Smooth muscle cell of the brain vasculature (primary cell): ENCODE measurements around the gene PLAAT3.
"Not testable (repeated sequence)": the region's sequence is repeated elsewhere in the genome, so short reads cannot be mapped to it uniquely, and the experiment has no call there.

ENCODE experiments used
- DNase-seq: peaks from one replicate; pipeline ENCODE4 v3.0.0-alpha.2; 2012; ENCODE audit warnings: low read depth, low spot score

Gene PLAAT3

GRCh38 chr11:63614136-63614671 is at the start of gene PLAAT3:
Gene PLAAT3, minus strand, starts transcription at chr11:63614433. Its CDS starts 419 bp downstream, at chr11:63614014.
- no peak for DNase-seq

DNA sequence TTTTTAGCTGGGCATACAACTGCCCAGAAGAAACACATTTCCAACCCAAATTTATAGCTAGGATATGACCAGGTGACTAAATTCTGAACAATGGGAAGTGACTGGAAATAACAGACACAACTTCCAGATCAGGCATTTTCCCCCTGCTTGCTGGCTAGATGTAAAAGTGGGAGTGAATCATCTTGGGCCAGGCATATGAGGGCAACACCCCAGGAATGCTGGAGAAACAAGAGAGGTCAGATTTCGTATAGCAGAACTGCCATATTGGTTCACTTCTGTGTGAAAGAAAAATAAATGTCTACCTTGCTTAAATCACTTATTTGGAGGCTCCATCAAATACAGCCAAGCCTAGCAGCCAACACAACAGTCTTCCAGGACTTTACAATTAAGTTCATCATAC is 49.6 kb upstream of the PLAAT3 start:
- no peak for DNase-seq

GRCh38 chr11:63660972-63661371 is 46.7 kb upstream of the PLAAT3 start:
- DNase-seq, result no peak

DNA sequence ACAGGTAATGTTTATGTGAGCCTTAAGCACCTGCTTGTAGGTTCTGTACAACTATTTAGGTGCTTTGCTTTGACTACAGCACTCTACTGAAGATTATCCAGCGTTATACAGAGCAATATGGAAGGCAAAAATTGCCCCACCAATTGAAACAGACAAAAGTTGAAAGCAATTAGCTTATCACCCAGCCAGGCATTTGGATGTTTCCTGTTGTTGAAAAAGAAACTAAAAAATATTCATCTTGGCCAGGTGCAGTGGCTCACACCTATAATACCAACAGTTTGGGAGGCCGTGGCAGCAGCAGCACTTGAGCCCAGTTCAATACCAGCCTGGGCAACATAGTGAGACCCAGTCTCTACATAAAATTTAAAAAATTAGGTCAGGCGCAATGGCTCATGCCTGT is 38.4 kb upstream of the PLAAT3 start:
- DNase-seq, result no peak

- DNase-seq, result no peak
Observed at GRCh38 chr11:63643205-63643604, 29.0 kb upstream of the PLAAT3 start.

DNA sequence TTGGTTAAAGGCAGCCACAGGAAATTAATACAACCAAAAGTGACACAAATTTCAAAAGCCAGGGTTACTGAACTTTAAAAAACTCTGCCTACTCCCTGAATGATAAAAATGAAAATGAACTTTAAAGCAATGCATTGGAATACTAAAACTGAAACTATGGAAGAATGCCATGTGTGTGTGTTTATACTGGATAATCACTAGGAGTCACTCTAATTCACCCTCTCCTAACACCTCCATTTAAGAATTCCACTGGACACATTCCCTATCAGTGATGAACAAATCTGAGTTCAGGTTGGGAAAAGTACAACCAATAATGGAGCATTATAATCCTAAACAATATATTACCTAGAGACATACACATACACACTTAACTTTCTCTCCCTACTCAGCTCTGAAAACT is 27.5 kb upstream of the PLAAT3 start:
- DNase-seq, result no peak

DNA sequence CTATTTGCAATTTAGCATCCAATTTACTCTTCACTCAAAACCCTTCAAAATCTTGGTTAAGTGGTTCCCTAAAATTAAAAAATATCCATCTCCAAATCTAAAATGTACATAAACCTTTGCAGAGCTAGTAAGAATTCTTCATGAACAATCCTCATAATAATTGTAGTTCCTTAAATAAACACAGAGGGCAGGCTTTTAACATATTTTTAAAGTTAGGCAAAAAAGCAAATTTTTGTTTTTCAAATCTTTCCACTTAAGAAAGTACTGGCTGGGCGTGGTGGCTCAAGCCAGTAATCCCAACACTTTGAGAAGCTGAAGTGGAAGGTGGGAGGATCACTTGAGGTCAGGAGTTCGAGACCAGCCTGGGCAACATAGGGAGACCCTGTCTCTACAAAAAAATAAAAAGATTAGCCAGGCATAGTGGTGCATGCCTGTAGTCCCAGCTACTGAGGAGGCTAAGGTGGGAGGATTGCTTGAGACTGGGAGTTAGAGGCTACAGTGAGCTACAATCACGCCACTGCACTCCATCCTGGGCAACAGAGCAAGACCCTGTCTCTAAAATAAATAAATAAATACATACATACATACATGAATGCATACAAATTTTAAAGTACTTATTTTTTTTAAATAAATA is 25.1 kb upstream of the PLAAT3 start:
- DNase-seq, result no peak

DNA sequence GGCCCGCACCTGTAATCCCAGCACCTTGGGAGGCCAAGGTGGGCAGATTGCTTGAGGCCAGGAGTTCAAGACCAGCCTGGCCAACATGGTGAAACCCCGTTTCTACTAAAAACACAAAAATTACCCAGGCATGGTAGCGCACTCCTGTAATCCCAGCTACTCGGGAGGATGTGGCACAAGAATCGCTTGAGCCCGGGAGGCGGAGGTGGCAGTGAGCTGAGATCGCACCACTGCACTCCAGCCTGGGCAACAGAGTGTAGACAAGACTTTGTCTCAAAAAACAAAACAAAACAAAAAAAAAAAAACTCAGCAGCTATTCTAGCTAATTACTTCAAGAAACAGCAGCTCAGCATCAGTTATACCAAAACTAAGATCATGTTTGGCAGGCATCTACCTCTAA is 24.2 kb upstream of the PLAAT3 start:
- DNase-seq, result not testable (repeated sequence)

- DNase-seq, result peak; percentile 50
Observed at GRCh38 chr11:63635762-63636465, 21.7 kb upstream of the PLAAT3 start.

DNA sequence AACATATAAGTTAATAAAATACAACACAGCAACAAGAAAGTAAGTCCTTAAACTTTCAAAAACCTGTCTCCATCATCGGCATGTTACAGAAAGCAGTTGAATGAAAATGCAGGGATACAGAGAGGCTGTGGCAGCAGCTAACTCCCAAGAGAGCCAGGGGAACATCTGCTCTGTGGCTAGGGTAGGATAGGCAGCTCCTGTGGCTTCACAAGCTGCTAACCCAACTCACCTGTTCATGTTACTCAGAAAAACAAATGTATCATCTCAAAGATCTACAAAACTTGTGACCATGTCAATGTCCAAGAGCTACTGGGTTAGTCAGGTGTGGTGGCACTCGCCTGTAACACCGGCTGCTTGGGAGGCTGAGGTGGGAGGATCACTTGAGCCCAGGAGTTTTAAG is 15.2 kb upstream of the PLAAT3 start:
- DNase-seq, result no peak

DNA sequence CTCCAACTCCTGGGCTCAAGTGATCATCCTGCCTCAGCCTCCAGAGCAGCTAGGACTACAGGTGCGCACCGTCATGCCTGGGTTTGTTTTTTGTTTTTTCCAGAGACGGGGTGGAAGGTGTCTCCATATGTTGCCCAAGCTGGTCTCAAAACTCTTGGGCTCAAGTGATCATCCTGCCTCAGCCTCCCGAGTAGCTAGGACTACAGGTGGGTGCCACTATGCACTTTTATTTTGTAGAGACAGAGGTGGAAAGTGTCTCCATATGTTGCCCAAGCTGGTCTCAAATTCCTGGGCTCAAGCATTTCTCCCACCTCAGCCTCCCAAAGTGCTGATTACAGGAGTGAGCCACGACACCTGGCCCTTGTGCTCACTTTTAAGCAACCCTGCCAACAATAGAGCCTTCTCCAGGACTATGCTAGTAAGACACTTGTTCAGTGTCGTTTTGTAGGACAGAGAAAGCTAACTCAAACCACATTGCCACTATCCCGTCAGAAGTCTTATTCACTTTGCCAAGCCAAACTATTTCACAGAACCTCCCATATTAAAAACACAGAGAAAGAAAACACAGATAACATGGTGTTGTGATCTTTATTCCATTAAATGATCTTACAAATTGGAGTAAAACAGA is 9.4 kb upstream of the PLAAT3 start:
- DNase-seq, result no peak

- no peak for DNase-seq
Observed at GRCh38 chr11:63622323-63622722, 8.1 kb upstream of the PLAAT3 start.

GRCh38 chr11:63621071-63621470 is 6.8 kb upstream of the PLAAT3 start:
- no peak for DNase-seq

GRCh38 chr11:63619967-63620366 is 5.7 kb upstream of the PLAAT3 start:
- DNase-seq, result no peak

GRCh38 chr11:63617686-63618085 is 3.5 kb upstream of the PLAAT3 start:
- DNase-seq, result not testable (repeated sequence)

GRCh38 chr11:63616953-63617352 is 2.7 kb upstream of the PLAAT3 start:
- DNase-seq, result no peak

GRCh38 chr11:63613517-63614135 is 607 bp downstream of the PLAAT3 start:
- no peak for DNase-seq

DNA sequence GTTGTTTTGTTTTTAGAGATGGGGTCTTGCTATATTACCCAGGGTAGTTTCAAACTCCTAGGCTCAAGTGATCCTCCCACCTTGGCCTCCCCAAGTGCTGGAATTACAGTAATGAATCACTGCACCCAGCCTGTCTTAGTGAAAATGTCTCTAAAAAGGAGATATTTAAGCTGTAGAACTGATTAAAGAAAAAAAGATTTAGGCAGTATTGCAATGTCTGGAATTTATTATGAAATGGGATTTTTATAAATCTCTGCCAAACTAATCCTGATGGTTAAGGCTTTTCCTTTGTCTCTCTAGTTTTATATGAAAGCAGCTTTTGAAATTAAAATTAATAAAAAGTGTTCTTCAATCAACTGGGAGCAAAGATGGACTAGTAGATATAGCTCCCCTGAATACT is 2.1 kb downstream of the PLAAT3 start:
- no peak for DNase-seq

GRCh38 chr11:63611395-63611747 is 2.9 kb downstream of the PLAAT3 start:
- no peak for DNase-seq

DNA sequence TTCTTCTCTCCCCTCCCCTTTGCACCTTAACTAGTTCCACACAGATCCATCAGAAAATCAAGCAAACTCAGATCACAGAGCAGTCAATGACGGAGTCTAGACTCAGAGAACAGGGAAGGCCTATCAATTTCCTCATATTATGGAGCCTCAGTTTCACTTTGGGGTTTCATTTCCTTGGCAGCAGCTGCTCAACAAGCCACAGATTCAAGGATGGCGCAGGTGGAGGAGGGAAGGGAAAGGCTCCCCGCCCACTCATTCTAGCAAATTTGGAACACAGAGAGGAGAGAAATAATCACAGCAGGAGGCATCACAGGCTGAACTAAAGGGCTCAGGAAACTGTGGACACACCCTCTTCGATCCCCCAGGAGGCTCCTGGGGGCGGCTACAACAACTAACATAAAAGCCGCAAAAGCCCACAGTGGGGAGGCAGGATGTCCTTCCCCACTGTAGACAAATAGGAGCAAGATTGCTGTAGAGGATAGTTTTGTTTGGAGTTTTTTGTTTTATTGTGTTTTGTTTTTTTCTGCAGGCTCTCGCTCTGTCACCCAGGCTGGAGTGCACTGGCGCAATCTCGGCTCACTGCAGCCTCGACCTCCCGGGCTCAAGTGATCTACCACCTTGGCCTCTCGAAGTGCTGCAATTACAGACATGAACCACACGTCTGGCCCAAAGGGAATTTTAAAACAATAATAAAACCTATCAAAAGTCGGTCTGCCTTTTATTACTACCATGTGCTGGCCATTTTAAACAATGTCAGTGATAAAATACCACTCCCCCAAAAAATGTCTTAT is 3.4 kb downstream of the PLAAT3 start:
- DNase-seq, result peak; percentile 85

DNA sequence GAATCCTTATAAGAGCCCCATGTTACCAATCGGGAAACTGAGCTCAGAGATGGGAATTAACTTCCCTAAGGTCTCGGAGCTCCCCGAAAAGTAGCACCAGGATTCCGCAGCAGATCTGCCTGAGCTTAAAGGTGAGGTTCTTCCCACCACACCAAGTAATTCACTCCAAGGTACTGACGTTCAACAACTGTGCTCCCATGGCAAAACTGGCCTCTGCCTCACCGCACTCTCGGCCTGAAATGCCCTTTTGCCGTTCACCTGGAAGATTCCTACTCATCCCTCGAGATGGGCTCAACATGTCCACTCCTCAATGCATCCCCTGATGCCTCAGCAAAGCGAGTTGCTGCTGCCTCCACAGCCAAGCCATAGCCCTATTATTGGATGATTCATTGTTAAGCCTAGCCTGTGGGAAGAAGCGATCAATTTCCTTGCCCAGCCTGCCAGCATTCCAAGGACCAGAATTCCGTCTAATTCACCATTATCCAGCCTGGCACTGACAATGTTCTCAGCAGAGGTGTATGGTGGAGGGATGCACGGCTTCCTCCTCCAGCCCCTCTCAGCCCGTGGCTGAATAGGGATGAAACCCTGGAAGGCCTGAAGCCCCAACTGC is 4.2 kb downstream of the PLAAT3 start:
- no peak for DNase-seq
